PC-9 (cell line): Measurements from ENCODE around the gene PTTG1IP. TPM values are rescaled to one million over a fixed set of nuclear protein-coding genes. Genes with fewer than 3 reads are reported as not detected.

Experiments
- BruUV-seq: library from RNA; stranded (reverse); fragments of 400-500 nt; replicated peaks from 2 replicates; lab custom pipeline; 2021; lab: Mats Ljungman, UMichigan
- CTCF ChIA-PET: fragments of 300-600 bp; sonication (Branson Sonifier 250); formaldehyde crosslinking; loops from one replicate; lab custom pipeline; 2022; ENCODE audit warnings: antibody characterized with exemption; lab: Charles Lee
- POLR2A ChIA-PET: fragments of 300-600 bp; sonication (Branson Sonifier 250); formaldehyde crosslinking; loops from one replicate; lab custom pipeline; 2022; ENCODE audit warnings: antibody characterized with exemption; ENCODE audit not compliant: unreplicated experiment; lab: Charles Lee
- DNase-seq, 2 experiments: peaks; one replicate each; pipeline versions ENCODE4 v3.0.0 to v3.0.0-alpha.2; 2015 to 2022; ENCODE audit warnings: mixed read lengths in 1 of 2
- H2AFZ ChIP-seq: fragments of 200-600 bp; sonication (generic); 2 replicates; pipeline ENCODE4 v1.8.1; 2017; ENCODE audit warnings: antibody characterized with exemption
- H3F3A ChIP-seq: fragments of 200-600 bp; sonication (generic); 2 replicates; pipeline ENCODE4 v1.8.1; 2017; ENCODE audit warnings: antibody characterized with exemption, mild to moderate bottlenecking, low read depth; ENCODE audit not compliant: insufficient read depth
- H3K27ac ChIP-seq: fragments of 200-600 bp; sonication (generic); 2 replicates; pipeline ENCODE4 v1.6.1; 2016; ENCODE audit warnings: mixed run types
- H3K27me3 ChIP-seq: fragments of 200-600 bp; sonication (generic); 2 replicates; pipeline ENCODE4 v1.6.1; 2016; ENCODE audit warnings: low read depth, mixed run types; ENCODE audit not compliant: insufficient read depth
- H3K36me3 ChIP-seq: fragments of 200-600 bp; sonication (generic); 2 replicates; pipeline ENCODE4 v1.6.1; 2016; ENCODE audit warnings: low read depth, mixed run types
- H3K4me1 ChIP-seq: fragments of 200-600 bp; sonication (generic); replicated peaks from 2 replicates; pipeline ENCODE4 v1.6.1; 2016; ENCODE audit warnings: mixed run types; ENCODE audit not compliant: insufficient read depth
- H3K4me2 ChIP-seq: fragments of 200-600 bp; sonication (generic); 2 replicates; pipeline ENCODE4 v1.6.1; 2017; ENCODE audit warnings: mixed run types
- H3K4me3 ChIP-seq: fragments of 200-600 bp; sonication (generic); 2 replicates; pipeline ENCODE4 v1.6.1; 2016; ENCODE audit warnings: mixed run types
- H3K79me2 ChIP-seq: fragments of 200-600 bp; sonication (generic); 2 replicates; pipeline ENCODE4 v1.6.1; 2017; ENCODE audit warnings: low read depth, mixed run types
- H3K9me2 ChIP-seq: fragments of 200-600 bp; sonication (generic); 2 replicates; pipeline ENCODE4 v1.8.1; 2017; ENCODE audit warnings: mild to moderate bottlenecking; ENCODE audit not compliant: insufficient read depth
- H3K9me3 ChIP-seq: fragments of 200-600 bp; sonication (generic); 2 replicates; pipeline ENCODE4 v1.8.1; 2016; ENCODE audit warnings: low read depth; ENCODE audit not compliant: insufficient read depth
- H4K20me1 ChIP-seq: fragments of 200-600 bp; sonication (generic); 2 replicates; pipeline ENCODE4 v1.8.1; 2017; ENCODE audit not compliant: insufficient read depth
- CTCF ChIP-seq: fragments of 200-600 bp; sonication (generic); conservative IDR thresholded peaks from 2 replicates; pipeline ENCODE4 v1.6.1; 2017; ENCODE audit warnings: mixed run types, antibody characterized with exemption, mild to moderate bottlenecking, moderate library complexity
- EZH2 ChIP-seq: fragments of 200-600 bp; sonication (generic); IDR thresholded peaks from 2 replicates; pipeline ENCODE4 v1.8.0; 2017; ENCODE audit warnings: antibody characterized with exemption, low read depth
- intact Hi-C: fragments of 100-400 bp; cut with micrococcal nuclease; formaldehyde crosslinking; loops from one replicate; pipeline ENCODE4 v1.10.0; 2022; ENCODE audit not compliant: unreplicated experiment
- total RNA-seq: library from RNA; stranded (reverse); gene quantifications from 2 replicates; pipeline ENCODE4 v1.2.3, GENCODE V29; 2021

PTTG1IP gene
- total RNA-seq, 1 experiment from 2014 or later, result 174 TPM

DNA sequence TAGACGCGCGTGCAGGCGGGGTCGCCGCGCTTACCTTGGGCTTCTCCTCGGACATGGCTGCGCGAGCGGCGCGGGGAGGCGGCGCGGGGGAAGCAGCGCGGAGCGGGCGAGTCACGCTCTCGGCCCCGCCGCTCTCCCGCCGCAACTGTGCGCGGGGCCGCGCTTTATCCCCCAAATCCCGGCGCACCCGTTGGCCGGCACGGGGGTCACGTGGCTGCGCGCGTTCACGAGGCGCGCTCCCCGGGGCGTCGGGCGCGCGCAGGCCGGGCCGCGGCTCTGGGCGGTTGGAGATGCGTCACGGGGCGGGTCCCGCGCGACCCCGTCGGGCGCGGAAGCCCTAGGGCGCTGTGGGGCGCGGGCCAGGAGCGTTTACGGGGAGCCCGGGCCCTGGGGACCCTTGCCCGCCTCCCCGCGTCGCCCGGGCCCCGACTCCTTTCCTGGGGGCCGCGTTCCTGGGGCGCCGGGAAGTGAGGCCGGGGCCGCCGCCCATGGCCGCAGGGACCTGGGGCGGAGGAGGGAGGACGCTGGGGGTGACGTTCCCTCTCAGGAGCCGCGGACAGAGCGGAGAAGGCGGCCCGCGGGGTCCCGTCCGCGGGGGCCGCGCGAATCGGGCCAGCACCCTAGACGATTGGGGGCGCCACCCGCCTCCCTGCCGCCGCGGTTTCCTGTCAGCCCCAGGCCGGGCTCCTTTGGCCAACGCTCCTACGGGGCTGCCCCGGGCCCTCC lies 55.4 kb downstream of the PTTG1IP start, which contains the start of gene SUMO3:
Gene SUMO3 (minus strand): TSS at position 149 of the 726 bp plus-strand sequence. CDS start 94 bp downstream, at position 55.
- CTCF ChIA-PET, result no interaction called here

GRCh38 chr21:44817506-44817880 lies 56.0 kb downstream of the PTTG1IP start:
- peak overlapping the region; percentile 55; the same call in 1 of the 2 replicates for H3K4me3 ChIP-seq
- TF ChIP-seq EZH2, result no peak
- TF ChIP-seq CTCF, result no peak
- no peak overlapping the region for H2AFZ ChIP-seq
- peaks cover 18% of the 10 kb centered on the region for H3K79me2 ChIP-seq
- BruUV-seq, result no TSS peak
- H3K36me3 ChIP-seq, result no peaks in the 10 kb centered on the region
- intact Hi-C loops, result loop anchor here (5.0 kb wide), 1 partner anchor 55 kb away; the partner anchor contains the start of gene PTTG1IP
- H3K27ac ChIP-seq, result no peak overlapping the region
- no peaks in the 10 kb centered on the region for H3K9me3 ChIP-seq
- no peaks in the 10 kb centered on the region for H3K9me2 ChIP-seq
- H3K4me2 ChIP-seq, result peak overlapping the region; percentile 79
- peaks cover 24% of the 10 kb centered on the region; the same call in 1 of the 2 replicates for H4K20me1 ChIP-seq
- ChIA-PET POLR2A (no interaction called here), CTCF (no interaction called here)
- H3K27me3 ChIP-seq, result no peaks in the 10 kb centered on the region
- peak in 1 of 2 experiments; percentile 87 for DNase-seq
- H3K4me1 ChIP-seq, result no peaks in the 10 kb centered on the region; the same call in 1 of the 2 replicates
- H3F3A ChIP-seq, result peaks cover 4% of the 10 kb centered on the region; the same call in 1 of the 2 replicates

More for the DNA sequence above, 55.4 kb downstream of the PTTG1IP start, which contains the start of gene SUMO3:
- Histone ChIP-seq H3K4me3 (peak within 1 kb of the TSS; percentile 65), H3K4me1 (no peaks in the 10 kb centered on the region; the same call in 1 of the 2 replicates), H2AFZ (peak within 1 kb of the TSS; percentile 79; the same call in 1 of the 2 replicates), H3K9me3 (no peaks in the 10 kb centered on the region), H3K9me2 (no peaks in the 10 kb centered on the region), H3F3A (peaks cover 4% of the 10 kb centered on the region; the same call in 1 of the 2 replicates), H3K79me2 (peaks cover 18% of the 10 kb centered on the region), H3K36me3 (no peaks in the 10 kb centered on the region), H3K27me3 (no peaks in the 10 kb centered on the region), H3K27ac (no peak within 1 kb of the TSS), H3K4me2 (peak within 1 kb of the TSS; percentile 79), H4K20me1 (peaks cover 19% of the 10 kb centered on the region; the same call in 1 of the 2 replicates)
- POLR2A ChIA-PET, result no interaction called here
- TF ChIP-seq EZH2 (no peak), CTCF (no peak)
- no TSS peak for BruUV-seq
- peak in 1 of 2 experiments; percentile 81 for DNase-seq
- intact Hi-C loops, result loop anchor here (5.0 kb wide), 1 partner anchor 54 kb away; the partner anchor contains the start of gene PTTG1IP

DNA sequence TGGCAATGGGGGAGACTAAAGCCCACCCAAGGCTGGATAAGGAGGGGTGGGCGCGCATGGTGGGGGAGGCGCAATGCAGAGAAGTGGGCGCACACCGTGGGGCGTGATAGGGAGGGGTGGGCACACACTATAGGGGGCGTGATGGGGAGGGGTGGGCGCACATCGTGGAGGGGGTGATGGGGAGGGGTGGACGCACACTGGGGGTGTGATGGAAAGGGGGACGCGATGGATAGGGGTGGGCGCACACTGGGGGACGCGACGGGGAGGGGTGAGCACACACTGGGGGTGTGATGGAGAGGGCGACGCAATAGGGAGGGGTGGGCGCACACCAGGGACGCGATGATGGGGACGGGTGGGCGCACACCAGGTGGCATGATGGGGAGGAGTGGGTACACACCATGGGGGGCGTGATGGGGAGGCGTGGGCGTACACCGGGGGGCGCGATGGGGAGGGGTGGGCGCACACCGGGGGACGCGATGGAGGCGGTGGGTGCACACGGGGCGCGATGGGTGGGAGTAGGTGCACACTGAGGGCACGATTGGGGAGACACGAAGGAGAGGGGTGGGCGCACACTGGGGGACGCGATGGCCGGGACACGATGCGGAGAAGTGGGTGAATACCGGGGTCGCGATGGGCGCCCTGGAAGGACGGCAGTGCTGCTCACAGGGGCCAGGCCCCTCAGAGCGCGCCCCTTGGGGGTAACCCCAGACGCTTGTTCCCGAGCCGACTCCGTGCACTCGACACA lies 56.6 kb downstream of the PTTG1IP start:
- Histone ChIP-seq H3K9me3 (no peaks in the 10 kb centered on the region), H4K20me1 (peaks cover 25% of the 10 kb centered on the region; the same call in 1 of the 2 replicates), H3F3A (peaks cover 4% of the 10 kb centered on the region; the same call in 1 of the 2 replicates), H3K4me3 (peak overlapping the region; percentile 55; the same call in 1 of the 2 replicates), H3K79me2 (peaks cover 21% of the 10 kb centered on the region), H3K27ac (no peak overlapping the region), H3K27me3 (no peaks in the 10 kb centered on the region), H2AFZ (no peak overlapping the region), H3K9me2 (no peaks in the 10 kb centered on the region), H3K4me2 (peak overlapping the region; percentile 79), H3K4me1 (no peaks in the 10 kb centered on the region; the same call in 1 of the 2 replicates), H3K36me3 (no peaks in the 10 kb centered on the region)
- no peak for TF ChIP-seq EZH2
- no peak for TF ChIP-seq CTCF
- intact Hi-C loops, result loop anchor here (5.0 kb wide), 1 partner anchor 55 kb away; the partner anchor contains the start of gene PTTG1IP
- no TSS peak for BruUV-seq
- DNase-seq, result no peak
- ChIA-PET CTCF (no interaction called here), POLR2A (no interaction called here)
